Right atrium auricular region (tissue), 2 donors: ENCODE data around the gene VOPP1. TPM values are rescaled to one million over a fixed set of nuclear protein-coding genes. Genes with fewer than 3 reads are reported as not detected.

Source experiments
- DNase-seq: peaks from one replicate; pipeline ENCODE4 v3.0.0-alpha.2; 2019; ENCODE audit warnings: low spot score
- H3K27ac ChIP-seq, 2 donors: fragments of 200-600 bp; sonication (generic); 1 replicate in 1 of 2; 2 replicates in 1 of 2; pipeline ENCODE4 v1.5.1; 2016 to 2019
- H3K27me3 ChIP-seq, 2 donors: fragments of 200-600 bp; sonication (generic); one replicate each; pipeline versions ENCODE4 v1.5.1 to v1.6.0; 2017 to 2019
- H3K36me3 ChIP-seq: fragments of 200-600 bp; sonication (generic); one replicate; pipeline ENCODE4 v1.5.1; 2016
- H3K4me1 ChIP-seq, 2 donors: fragments of 200-600 bp; sonication (generic); one replicate each; pipeline versions ENCODE4 v1.5.1 to v1.6.0; 2017 to 2019
- H3K4me3 ChIP-seq, 2 donors: fragments of 200-600 bp; sonication (generic); 1 replicate in 1 of 2; 2 replicates in 1 of 2; pipeline ENCODE4 v1.5.1; 2017 to 2019; ENCODE audit warnings: mild to moderate bottlenecking in 1 of 2, moderate library complexity in 1 of 2
- H3K9me3 ChIP-seq, 2 donors: fragments of 200-600 bp; sonication (generic); one replicate each; pipeline ENCODE4 v1.5.1; 2019
- CTCF ChIP-seq, 2 donors: fragments of 200-600 bp; sonication (generic); IDR thresholded peaks; one replicate each; pipeline ENCODE4 v1.5.1; 2019; ENCODE audit warnings: antibody characterized with exemption in 2 of 2
- total RNA-seq, 2 donors: library from RNA; depleted of rRNA; stranded (reverse); fragments of >200 nt; gene quantifications; one replicate each; pipeline ENCODE4 v1.1.0, GENCODE V29; 2016

The VOPP1 gene
- total RNA-seq, 2 donors from 2014 or later, result 21.4 to 24.1 TPM

- Histone ChIP-seq H3K27me3 (no peaks in the 10 kb centered on the region), H3K4me1 (peaks cover 0 to 27% of the 10 kb centered on the region in 2 donors), H3K27ac (no peak overlapping the region), H3K9me3 (no peaks in the 10 kb centered on the region), H3K4me3 (no peak overlapping the region), H3K36me3 (no peaks in the 10 kb centered on the region)
- TF ChIP-seq CTCF (IDR thresholded peaks at IDR 0.05), result no peak
- no peak for DNase-seq
Observed at GRCh38 chr7:55555160-55555559, 17.1 kb downstream of the VOPP1 start.

GRCh38 chr7:55554038-55554437, 18.3 kb downstream of the VOPP1 start:
- Histone ChIP-seq H3K27me3 (no peaks in the 10 kb centered on the region), H3K4me1 (peaks cover 0 to 27% of the 10 kb centered on the region in 2 donors), H3K36me3 (no peaks in the 10 kb centered on the region), H3K27ac (no peak overlapping the region), H3K4me3 (no peak overlapping the region), H3K9me3 (no peaks in the 10 kb centered on the region)
- DNase-seq, result no peak
- TF ChIP-seq CTCF (IDR thresholded peaks at IDR 0.05), result no peak

- peaks cover 0 to 32% of the 10 kb centered on the region in 2 donors for H3K4me1 ChIP-seq
Observed at GRCh38 chr7:55553024-55553345, 19.3 kb downstream of the VOPP1 start.

GRCh38 chr7:55552320-55553023, 19.8 kb downstream of the VOPP1 start:
- H3K27me3 ChIP-seq, result no peaks in the 10 kb centered on the region
- H3K9me3 ChIP-seq, result no peaks in the 10 kb centered on the region
- H3K27ac ChIP-seq, result no peak overlapping the region
- peaks cover 0 to 34% of the 10 kb centered on the region in 2 donors for H3K4me1 ChIP-seq
- H3K36me3 ChIP-seq, result no peaks in the 10 kb centered on the region
- DNase-seq, result no peak
- H3K4me3 ChIP-seq, result no peak overlapping the region
- TF ChIP-seq CTCF (IDR thresholded peaks at IDR 0.05), result no peak

More at GRCh38 chr7:55553024-55553345, 19.3 kb downstream of the VOPP1 start:
- TF ChIP-seq CTCF (IDR thresholded peaks at IDR 0.05), result no peak
- Histone ChIP-seq H3K9me3 (no peaks in the 10 kb centered on the region), H3K4me3 (no peak overlapping the region), H3K27ac (no peak overlapping the region), H3K36me3 (no peaks in the 10 kb centered on the region), H3K27me3 (no peaks in the 10 kb centered on the region)
- no peak for DNase-seq

GRCh38 chr7:55550841-55551537, 21.3 kb downstream of the VOPP1 start:
- Histone ChIP-seq H3K9me3 (no peaks in the 10 kb centered on the region), H3K27me3 (no peaks in the 10 kb centered on the region), H3K36me3 (no peaks in the 10 kb centered on the region), H3K27ac (no peak overlapping the region), H3K4me1 (peaks cover 0 to 49% of the 10 kb centered on the region in 2 donors), H3K4me3 (no peak overlapping the region)
- TF ChIP-seq CTCF (IDR thresholded peaks at IDR 0.05), result no peak
- DNase-seq, result no peak
